Keratinocyte (primary cell): ENCODE results near the gene BBLN.

Experiments used
- EZH2 ChIP-seq: IDR thresholded peaks from one replicate; pipeline ENCODE4 v1.6.1; 2012; ENCODE audit warnings: inconsistent platforms, mild to moderate bottlenecking, low read length, moderate library complexity
- TF ChIP-seq, protein P1 (sequence below), 3 experiments: IDR thresholded peaks in 1 of 3; conservative IDR thresholded peaks in 1 of 3; optimal IDR thresholded peaks in 1 of 3; 2 replicates in 2 of 3; 3 replicates in 1 of 3; pipeline versions ENCODE3 to v1.5.1; 2011; ENCODE audit warnings: low read length in 3 of 3, mild to moderate bottlenecking in 3 of 3, moderate library complexity in 2 of 3, control low read depth in 1 of 3, inconsistent platforms in 1 of 3; ENCODE audit not compliant: insufficient read depth in 2 of 3; ENCODE audit errors: extremely low read depth in 1 of 3

DNA sequence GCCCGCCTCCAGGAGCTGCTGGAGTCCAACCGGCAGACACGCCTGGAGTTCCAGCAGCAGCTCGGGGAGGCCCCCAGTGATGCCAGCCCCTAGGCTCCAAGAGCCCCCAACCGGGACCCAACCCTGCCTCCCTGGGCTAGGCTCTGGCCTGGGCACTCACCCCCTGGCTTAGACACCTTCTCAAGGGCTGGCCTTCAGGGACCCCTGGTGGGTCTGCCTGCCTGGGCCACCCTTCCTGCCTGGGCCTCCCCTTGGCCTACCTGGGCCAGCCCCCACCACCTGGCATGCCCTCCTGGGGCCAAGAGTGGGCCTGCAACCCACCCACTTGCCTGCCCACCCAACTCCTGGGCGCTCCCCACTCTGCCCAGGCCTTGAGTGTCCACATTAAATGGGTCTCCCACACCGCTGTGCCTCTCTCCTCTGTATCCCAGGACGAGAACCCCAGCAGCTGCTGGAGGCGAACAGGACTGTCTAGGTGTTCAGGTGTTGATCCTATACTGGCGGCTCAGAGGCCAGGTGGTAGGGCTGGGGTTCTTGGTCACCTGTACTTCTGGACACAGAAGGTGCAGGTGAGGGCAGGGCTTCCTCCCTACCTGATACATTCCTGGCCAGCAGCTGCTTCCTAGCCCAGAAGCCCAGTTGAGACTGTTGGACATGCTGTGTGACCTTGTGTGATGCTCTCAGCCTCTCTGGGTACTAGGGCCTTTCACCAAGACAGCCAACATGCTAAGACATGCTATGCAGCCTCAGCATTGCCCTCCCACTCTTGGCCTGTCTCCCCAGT is 3.6 kb downstream of the BBLN start:
- TF ChIP-seq, protein P1, sequence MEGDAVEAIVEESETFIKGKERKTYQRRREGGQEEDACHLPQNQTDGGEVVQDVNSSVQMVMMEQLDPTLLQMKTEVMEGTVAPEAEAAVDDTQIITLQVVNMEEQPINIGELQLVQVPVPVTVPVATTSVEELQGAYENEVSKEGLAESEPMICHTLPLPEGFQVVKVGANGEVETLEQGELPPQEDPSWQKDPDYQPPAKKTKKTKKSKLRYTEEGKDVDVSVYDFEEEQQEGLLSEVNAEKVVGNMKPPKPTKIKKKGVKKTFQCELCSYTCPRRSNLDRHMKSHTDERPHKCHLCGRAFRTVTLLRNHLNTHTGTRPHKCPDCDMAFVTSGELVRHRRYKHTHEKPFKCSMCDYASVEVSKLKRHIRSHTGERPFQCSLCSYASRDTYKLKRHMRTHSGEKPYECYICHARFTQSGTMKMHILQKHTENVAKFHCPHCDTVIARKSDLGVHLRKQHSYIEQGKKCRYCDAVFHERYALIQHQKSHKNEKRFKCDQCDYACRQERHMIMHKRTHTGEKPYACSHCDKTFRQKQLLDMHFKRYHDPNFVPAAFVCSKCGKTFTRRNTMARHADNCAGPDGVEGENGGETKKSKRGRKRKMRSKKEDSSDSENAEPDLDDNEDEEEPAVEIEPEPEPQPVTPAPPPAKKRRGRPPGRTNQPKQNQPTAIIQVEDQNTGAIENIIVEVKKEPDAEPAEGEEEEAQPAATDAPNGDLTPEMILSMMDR (optimal IDR thresholded peaks at IDR 0.05 in 1 of 3, IDR thresholded peaks at IDR 0.05 in 1 of 3, conservative IDR thresholded peaks at IDR 0.05 in 1 of 3; ENCODE audit: extremely low read depth in 1 of 3, insufficient read depth in 2 of 3, low read length in 3 of 3), result no peak
- TF ChIP-seq EZH2, result no peak
